ENCODE measurements around the gene SLBP.
"Not testable (repeated sequence)": the region's sequence is repeated elsewhere in the genome, so short reads cannot be mapped to it uniquely, and the experiment has no call there.

Gene SLBP

DNA sequence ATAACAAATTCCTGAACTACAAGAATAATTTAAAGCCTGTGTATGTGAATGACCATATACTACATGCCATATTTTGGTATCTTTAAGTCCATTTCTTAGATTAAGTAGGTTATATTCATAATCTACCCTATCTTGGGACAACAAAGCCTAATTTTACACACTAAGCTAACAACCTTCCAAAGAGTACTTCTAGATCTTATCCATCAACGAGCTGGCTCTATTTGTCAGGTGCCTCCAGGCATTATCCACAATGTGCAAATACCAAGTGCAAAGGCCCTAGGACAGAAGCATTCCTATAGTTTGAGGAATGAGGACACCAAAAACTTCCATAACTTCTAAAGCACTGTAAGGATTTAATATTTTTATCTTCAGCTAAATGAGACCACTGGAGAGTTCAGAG, 3.5 kb downstream of the SLBP start:
- DNase-seq: no peak

- no peak for DNase-seq
These were observed 5.8 kb downstream of the SLBP start for GRCh38 chr4:1706358-1706757.

DNA sequence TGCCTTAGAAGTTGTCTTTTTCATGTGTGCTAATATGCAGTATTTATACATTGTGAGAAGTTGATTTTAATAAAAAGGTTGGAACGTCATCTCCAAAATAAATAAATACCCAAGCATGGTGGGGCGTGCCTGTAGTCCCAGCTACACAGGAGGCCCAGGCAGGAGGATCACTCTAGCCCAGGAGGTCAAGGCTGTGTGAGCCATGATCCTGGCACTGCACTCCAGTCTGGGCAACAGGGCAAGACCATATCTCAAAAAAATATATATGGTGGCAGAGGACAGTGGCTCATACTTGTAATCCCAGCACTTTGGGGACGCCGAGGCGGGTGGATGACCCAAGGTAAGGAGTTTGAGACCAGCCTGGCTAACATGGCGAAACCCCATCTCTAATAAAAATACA, 6.4 kb downstream of the SLBP start:
- DNase-seq: no peak

GRCh38 chr4:1703867-1704266, 8.3 kb downstream of the SLBP start:
- no peak for DNase-seq

DNA sequence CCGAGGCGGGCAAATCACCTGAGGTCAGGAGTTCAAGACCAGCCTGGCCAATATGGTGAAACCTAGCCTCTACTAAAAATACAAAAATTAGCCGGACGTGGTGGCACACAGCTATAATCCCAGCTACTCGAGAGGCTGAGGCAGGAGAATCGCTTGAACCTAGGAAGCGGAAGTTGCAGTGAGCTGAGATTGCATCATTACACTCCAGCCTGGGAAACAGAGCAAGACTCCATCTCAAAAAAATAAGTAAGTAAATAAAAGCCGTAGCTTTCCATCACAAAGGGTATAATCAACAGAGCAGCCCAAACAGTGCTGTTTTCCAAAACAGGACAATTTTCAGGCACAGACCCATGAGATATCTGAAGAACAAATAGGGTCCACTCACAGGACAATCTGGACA, 10.4 kb downstream of the SLBP start:
- DNase-seq: not testable (repeated sequence)

- DNase-seq: no peak
These were observed 16.2 kb downstream of the SLBP start for GRCh38 chr4:1695913-1696312.

- DNase-seq: peak; percentile 86
These were observed 18.8 kb downstream of the SLBP start for GRCh38 chr4:1693131-1693896.

DNA sequence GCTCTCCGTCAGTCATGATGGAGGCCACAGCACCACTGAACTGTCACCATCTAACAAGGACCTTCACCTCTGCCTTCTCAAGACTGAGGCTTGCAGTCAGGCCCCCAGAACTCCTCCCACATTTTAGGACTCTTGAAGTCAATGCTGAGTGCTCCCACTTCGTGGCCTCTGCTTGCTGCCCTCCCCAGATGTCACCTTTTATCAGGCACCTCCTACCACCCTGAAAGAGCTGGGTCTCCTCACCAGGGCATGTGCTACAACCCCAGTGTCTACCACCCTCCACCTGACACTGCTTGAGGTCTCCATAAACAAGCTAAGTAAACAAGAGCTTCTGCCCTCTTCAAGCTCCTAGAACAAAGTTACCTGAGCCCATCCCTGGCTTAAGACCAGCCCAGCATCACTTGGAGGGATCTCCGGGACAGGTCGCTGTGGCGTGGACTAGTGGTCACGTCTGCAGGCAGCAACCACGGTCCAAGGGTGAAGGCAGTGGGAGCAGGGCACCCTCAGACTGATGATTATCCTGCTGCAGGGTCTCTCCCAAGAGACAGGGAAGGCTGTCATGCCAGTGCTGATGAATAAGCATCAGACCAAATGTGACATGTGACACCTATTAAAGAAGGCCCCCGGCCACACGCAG, 20.3 kb downstream of the SLBP start:
- no peak for DNase-seq

DNA sequence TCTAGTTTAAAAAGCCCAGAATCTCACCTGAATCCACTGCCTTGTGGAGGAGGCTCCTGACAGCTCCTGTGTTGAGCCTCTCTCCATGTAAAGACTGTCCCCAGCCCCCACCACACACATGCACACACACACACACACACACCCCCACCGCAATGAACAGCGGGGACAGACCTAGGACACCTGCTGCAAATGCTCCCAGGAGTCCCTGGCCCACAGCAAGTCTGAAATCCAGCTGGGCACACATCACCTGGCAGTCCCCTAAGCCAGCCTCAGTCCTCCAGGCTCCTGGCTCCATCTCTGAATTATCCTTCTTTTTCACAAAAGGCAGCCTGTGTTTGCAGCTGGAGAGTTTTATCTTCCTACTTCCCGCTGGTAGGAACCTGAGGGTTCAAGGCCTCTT, 21.4 kb downstream of the SLBP start:
- no peak for DNase-seq

DNA sequence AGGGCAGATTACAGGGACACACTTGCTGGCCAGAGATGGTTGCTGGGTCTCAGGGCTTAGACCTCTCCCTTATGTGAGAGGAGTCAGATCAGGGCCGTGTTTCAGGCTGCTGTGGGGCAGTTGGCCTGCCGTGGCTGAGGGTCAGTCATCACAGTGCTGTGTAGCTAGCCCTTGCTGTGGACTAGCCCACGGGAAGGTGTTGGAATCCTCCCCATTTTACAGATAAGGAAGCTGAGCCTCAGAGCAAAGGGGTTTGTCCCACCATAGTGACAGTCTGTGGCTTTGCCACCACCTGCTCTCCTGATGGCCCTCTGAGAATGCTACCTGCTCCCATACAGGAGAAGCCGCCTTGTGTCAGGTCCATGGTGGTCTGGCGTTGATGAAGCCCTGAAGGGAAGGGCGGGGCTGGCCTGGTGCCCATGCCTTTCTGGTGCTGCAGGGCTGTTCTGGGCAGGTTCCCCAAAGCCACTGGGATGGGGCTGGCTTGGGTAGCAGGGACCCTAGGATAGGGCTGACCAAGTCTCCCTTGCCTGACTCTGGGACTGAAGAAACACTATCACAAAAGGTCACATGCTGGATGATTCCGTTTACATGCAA, 25.6 kb downstream of the SLBP start:
- no peak for DNase-seq

DNA sequence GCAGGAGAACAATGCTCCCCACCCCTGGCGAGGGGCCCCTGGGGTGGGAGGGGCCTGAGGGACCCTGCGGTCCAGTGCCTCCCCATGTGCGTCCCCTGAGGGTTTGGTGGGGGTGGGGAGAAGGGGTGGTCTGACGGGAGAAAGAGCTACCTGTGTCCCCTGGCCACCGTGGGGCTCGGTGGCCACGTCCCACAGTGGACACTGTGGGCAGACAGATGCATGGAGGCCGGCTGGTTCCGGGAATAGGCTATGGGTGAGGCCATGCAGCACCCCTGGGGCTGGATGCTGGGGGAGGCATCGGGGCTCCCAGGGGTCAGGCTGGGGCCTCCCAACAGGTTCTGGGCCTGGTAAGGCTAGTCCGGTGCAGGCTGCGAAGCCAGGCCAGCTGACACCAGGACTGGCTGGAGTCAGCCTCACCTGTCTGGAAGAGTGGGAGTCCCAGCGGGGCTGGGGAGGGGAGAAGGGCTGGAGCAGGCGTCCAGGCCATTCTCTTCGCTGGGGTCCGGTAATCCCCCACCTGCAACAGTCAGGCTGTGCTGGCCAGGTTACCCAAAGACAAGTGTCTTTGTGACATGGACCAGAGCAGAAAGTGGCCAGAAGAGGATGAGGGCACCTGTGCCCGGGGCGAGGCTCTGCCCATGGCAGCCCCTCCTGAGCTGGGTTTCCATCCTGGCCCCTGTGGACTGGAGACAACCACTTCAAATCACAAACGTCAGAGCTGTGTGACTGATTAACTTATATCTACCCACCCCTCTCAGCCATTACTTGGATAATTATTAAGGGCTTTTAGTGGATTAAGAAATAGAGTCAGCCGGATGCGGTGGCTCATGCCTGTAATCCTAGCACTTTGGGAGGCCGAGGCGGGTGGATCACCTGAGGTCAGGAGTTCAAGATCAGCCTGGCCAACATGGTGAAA, 26.6 kb downstream of the SLBP start:
- DNase-seq: no peak

DNA sequence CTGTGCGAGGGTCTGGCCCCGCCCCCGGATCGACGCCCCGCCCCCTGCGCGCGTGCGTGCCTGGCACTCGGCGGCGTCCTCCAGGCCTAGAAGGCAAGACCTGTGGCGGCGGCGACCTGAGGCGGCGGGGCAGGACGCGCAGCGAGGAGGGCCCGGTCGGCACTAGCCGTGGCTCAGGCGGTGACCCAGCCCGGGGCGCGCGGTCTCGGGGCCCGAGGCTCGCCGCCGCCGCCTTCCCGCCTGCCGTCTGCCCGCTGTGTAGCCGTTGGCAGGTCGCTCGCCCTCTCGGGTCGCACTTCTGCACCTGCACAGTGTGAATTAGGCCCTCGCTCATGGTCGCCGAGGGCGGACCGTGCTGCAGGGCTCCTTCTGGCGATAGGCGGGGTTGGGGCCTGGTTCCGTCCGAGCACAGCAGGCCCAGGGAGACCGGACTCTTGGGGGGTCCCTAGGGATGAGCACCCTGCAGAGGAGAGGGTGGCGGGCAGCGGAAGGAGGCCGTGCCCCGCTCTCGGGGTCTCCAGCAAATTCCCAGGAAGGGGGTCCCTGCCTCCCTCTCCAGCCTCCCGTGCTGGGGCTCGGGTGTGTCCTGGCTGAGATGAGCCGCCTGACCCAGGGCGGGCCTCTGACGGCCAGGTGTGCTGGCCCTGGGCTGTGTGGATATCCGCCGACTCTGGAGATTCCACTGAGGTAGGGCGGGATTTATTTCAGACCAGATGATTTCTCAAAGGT, 27.4 kb downstream of the SLBP start:
- DNase-seq: no peak

DNA sequence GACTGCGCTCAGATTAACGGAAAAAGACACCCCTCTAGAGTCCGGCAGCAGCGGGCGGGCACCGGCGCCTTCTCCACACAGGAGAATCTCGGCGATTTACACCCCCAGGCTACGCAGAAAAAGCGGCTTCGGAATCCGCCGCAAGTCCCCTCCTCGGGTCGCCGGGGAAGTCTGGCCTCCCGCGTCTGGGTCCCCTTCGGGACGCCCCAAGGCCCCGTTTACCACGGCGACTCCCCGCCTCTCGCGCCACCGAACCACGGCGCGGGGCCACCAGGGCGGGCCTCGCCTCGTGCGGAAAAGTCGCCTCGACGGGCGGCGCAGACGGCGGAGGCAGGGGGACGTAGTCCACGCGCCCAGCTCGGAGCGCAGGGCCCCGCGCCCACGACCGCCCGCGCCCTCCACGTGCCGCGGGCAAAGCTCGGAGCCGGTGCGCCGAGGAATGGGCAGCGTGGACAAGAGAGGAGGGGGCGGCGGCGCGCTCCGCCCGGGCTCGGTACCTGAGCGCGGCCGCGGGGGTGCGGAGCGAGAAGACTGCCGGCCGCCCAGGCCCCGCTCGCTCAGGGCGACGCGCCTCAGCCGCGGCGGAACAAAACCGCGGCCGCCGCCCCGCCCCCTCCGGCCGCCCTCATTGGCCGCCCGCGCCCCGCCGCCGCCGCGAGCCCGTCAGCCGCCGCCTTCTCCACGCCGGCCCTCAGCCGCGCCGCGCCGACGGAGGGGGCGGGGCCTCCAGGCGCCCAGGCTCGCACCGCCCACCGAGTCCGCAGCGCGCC, 28.2 kb downstream of the SLBP start, which contains the start of gene FAM53A:
Gene FAM53A (minus strand): TSS at position 578 of the 770 bp plus-strand sequence. CDS start 15,572 bp downstream, outside the sequence.
- peak; percentile 93 for DNase-seq

DNA sequence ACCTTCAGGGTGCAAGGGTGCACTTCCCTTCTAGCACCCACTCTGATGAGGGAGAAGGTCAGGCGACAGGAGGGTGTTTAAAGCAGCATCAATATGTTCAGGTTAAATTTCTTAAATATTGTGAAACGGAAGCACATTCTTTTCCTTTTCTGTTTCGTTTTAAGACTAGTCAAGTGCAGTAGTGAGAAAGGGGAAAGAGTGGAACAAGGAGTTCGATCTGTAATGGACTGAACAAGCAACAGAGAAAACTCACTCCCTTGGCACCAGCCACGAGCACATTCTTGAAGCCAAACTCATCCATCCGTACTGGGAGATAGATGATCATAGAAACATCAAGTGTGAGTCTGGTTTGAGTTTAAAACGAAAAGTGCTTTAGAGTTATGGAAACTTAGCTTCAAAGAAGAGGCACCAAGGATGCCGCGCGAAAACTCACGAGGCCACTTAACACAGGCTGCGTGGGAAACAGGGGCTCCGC, 28.8 kb downstream of the SLBP start:
- DNase-seq: no peak

DNA sequence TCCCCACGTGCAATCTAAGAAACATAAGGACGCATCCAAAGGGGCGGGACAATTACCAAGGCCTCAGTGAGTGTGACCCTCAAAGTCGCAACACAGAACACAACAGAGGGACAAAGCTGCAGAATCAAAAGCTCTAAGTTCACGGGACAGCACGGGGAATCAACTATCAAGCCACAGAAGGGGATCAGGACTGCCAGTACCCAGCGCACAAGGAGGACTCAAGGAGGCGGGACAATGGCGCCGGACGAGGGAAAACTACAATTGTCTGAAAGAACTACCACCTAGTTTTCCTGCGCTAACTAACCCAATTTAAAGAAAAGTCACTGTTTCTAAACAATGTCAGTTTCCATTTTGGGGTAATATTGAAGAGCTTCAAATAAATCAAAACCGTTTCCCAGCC, 29.3 kb downstream of the SLBP start:
- DNase-seq: no peak

DNA sequence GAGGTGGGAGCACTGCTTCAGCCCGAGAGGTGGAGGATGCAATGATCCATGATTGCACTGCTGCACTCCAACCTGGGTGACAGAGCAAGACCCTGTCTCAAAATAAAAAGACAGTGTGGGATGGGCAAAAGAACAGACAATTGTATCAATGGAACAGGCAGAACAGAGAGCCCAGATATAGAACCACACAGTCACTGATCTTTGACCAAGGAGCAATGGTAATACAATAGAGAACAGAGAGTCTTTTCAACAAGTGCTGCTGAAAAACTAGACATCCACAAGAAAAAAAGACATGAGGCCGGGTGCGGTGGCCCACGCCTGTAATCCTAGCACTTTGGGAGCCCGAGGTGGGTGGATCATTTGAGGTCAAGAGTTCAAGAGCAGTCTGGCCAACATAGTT, 33.9 kb downstream of the SLBP start:
- DNase-seq: no peak

- no peak for DNase-seq
These were observed 35.3 kb downstream of the SLBP start for GRCh38 chr4:1676605-1677525.

DNA sequence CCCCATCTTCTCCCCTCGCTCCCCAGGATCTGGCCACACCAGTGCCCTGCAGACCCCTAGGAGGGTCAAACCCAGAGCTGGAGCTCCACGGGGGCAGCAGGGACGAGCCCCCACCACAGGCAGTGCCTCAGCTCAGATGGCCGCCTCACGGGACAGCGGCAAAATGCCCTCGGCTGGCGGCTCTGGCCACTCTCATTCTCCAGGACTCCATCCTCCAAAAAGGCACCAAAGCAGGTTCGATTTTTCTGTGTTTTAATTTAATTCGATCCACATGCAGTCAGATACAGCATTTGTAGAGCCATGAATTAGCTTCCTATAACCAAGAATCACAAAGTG, 36.3 kb downstream of the SLBP start:
- no peak for DNase-seq

DNA sequence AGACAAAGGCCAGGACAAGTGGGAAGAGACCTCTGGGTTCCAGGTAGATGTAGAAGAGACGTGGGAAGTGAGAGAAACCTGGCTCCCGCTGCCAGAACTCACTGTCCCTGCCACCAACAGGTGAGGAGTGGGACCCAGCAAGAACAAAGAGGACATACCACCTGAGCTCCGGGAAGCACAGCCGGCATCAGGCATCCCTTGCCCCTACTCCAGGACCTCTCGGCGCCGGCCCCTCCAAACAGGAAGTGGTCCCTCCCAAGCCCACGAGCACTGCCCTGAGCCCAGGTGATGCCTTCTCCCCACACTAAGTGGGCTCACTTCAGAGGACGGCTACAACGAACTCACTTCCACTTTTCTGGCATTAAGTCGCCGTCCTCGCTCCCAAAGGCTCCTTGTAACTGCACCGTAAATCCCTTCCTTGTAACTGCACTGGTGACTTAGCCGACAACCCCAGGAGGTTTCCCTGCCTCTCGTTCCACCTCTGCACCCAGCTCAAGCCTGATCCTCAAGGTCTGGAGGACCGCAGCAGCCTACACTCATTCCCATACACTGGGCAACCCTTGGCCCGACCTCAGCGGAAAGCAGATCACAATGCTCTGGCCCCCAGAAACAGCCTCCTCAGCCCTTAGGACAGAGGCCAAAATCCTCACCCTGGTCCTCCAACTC, 36.9 kb downstream of the SLBP start:
- DNase-seq: no peak

DNA sequence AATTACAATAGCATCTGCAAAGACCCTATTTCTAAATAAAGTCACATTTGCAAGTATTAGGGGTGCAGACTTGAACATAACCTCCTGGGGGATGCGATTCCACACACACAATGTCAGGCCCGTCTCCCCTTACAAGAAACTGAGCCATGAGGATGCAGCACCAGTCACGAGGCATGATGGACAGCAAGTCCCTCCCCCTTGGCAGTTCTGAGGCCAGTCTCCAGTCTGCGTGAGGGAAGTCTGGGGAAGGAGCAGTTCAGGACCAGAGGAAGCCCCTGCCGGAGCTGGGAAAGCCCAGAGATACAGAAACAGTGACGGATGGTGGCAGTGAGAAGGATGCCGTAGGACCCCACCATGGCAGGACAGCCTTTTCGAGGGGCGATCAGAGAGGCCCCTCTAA, 37.4 kb downstream of the SLBP start:
- no peak for DNase-seq

All from CD4-positive, alpha-beta T cell treated with Interleukin-10 for 1 hour (primary cell).